ENCODE results near the gene SUMO4. TPM values are rescaled to one million over a fixed set of nuclear protein-coding genes. Genes with fewer than 3 reads are reported as not detected.

Gene SUMO4
- total RNA-seq, 2 experiments from 2014 or later: 3.7 to 4.7 TPM

DNA sequence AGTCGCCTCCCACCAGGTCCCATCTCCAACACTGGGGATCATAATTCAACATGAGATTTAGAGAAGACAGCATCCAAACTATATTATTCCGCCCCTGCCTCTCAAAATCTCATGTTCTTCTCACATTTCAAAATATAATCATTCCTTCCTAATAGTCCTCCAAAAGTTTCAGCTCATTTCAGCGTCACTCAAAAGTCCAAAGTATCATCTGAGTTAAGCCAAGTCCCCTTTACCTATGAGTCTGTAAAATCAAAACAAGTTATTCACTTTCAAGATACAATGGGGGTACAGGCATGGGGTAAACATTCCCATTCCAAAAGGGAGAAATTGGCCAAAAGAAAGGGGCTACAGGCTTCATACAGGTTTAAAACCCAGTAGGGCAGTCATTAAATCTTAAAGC, 39.5 kb upstream of the SUMO4 start:
- no peak overlapping the region for H3K4me3 Mint-ChIP-seq
- H3K36me3 Mint-ChIP-seq (ENCODE audit: low read depth): peaks cover 64% of the 10 kb centered on the region
- H3K9me3 Mint-ChIP-seq: peaks cover 11% of the 10 kb centered on the region
- intact Hi-C loops (cut with micrococcal nuclease): no loop called here
- ChIA-PET CTCF (interaction anchor here (0.6 to 2.3 kb wide), 3 partner anchors 12 to 71 kb away, joined by 3 to 7 read pairs (median 4); no protein-coding TSS in a partner anchor), POLR2A (interaction anchor here (0.6 to 1.5 kb wide), 3 partner anchors 44 to 333 kb away, joined by 3 read pairs; partner anchors contain the start of gene TAB2)
- TF ChIP-seq, protein P1, sequence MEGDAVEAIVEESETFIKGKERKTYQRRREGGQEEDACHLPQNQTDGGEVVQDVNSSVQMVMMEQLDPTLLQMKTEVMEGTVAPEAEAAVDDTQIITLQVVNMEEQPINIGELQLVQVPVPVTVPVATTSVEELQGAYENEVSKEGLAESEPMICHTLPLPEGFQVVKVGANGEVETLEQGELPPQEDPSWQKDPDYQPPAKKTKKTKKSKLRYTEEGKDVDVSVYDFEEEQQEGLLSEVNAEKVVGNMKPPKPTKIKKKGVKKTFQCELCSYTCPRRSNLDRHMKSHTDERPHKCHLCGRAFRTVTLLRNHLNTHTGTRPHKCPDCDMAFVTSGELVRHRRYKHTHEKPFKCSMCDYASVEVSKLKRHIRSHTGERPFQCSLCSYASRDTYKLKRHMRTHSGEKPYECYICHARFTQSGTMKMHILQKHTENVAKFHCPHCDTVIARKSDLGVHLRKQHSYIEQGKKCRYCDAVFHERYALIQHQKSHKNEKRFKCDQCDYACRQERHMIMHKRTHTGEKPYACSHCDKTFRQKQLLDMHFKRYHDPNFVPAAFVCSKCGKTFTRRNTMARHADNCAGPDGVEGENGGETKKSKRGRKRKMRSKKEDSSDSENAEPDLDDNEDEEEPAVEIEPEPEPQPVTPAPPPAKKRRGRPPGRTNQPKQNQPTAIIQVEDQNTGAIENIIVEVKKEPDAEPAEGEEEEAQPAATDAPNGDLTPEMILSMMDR (IDR thresholded peaks at IDR 0.05): no peak
- H3K4me1 Mint-ChIP-seq (ENCODE audit: low read depth): peaks cover 73% of the 10 kb centered on the region
- ATAC-seq (no peak), DNase-seq (no peak)
- peak overlapping the region; percentile 16 for H3K27ac Mint-ChIP-seq
- H3K27me3 Mint-ChIP-seq: no peaks in the 10 kb centered on the region

DNA sequence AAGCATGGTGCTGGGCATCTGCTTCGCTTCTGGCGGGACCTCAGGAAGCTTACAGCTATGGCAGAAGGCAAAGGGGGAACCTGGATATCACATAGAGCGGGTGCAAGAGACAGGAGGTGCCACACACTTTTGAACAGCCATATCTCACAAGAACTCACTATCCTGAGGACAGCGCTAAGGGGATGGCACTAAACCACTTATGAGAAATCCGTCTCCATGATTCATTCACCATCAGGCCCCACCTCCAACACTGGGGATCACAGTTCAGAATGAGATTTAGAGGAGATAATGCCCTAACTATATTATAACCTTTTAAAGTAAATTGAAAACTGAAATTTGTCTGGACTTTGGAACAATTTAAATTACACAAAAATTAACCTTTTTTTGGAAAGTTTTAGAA, 37.8 kb upstream of the SUMO4 start:
- TF ChIP-seq, protein P1 (IDR thresholded peaks at IDR 0.05): no peak
- H3K4me3 Mint-ChIP-seq: no peak overlapping the region
- peaks cover 63% of the 10 kb centered on the region for H3K4me1 Mint-ChIP-seq (ENCODE audit: low read depth)
- ChIA-PET CTCF (interaction anchor here (1.5 kb wide), 1 partner anchor 18 kb away, joined by 4 read pairs; no protein-coding TSS in a partner anchor), POLR2A (interaction anchor here (0.6 to 2.1 kb wide), 3 partner anchors 30 to 188 kb away, joined by 3 to 4 read pairs (median 3); no protein-coding TSS in a partner anchor)
- ATAC-seq: peak; percentile 32
- H3K27ac Mint-ChIP-seq: peak overlapping the region; percentile 73
- H3K9me3 Mint-ChIP-seq: peaks cover 11% of the 10 kb centered on the region
- H3K36me3 Mint-ChIP-seq (ENCODE audit: low read depth): peaks cover 60% of the 10 kb centered on the region
- DNase-seq: peak; percentile 39
- intact Hi-C loops (cut with micrococcal nuclease): no loop called here
- no peaks in the 10 kb centered on the region for H3K27me3 Mint-ChIP-seq

DNA sequence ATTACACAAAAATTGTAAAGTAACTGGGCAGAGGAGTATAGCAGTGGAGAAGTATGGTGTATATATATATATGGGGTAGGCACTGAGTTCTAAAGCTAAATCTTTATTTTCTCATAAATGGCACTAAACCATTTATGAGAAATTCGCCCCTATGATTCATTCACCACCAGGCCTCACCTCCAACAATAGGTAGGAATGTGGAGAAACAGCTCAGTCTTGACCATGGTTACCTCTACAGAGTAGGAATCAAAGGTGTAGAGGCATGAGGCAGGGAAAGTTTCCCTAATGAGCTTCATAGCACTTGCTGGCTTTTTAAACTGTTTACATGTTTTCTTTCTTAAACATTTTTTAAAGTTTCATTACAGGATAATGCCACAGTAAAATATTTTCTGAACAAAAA, 36.9 kb upstream of the SUMO4 start:
- intact Hi-C loops (cut with micrococcal nuclease): no loop called here
- Mint-ChIP-seq H3K4me3 (no peak overlapping the region), H3K9me3 (peaks cover 11% of the 10 kb centered on the region), H3K4me1 (ENCODE audit: low read depth) (peaks cover 54% of the 10 kb centered on the region), H3K27me3 (no peaks in the 10 kb centered on the region), H3K27ac (peak overlapping the region; percentile 70), H3K36me3 (ENCODE audit: low read depth) (peaks cover 53% of the 10 kb centered on the region)
- POLR2A ChIA-PET: interaction anchor here (0.6 to 2.1 kb wide), 2 partner anchors 29 to 184 kb away, joined by 3 to 4 read pairs; no protein-coding TSS in a partner anchor
- CTCF ChIA-PET: interaction anchor here (1.5 kb wide), 1 partner anchor 18 kb away, joined by 4 read pairs; no protein-coding TSS in a partner anchor
- TF ChIP-seq, protein P1 (IDR thresholded peaks at IDR 0.05): no peak
- DNase-seq: no peak
- no peak for ATAC-seq

DNA sequence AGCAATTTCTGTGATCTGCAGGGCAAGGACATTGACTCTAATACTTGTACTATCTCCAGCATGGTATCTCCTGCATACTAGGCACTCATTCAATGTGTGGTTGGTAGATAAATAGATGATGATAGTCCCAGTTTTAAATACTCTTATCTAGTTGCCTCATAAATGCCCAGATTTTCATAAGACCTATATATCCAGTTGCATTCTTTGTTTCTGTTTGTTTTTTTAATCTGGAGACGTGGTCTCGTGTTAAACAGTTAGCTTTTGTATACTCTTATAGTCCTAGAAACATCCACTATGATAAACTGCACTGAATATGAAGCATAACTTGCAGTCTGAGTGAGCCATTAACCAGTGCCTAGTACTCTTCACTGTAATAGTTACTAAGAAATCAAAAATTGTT, 35.5 kb upstream of the SUMO4 start:
- POLR2A ChIA-PET: interaction anchor here (0.6 to 0.9 kb wide), 2 partner anchors 28 to 317 kb away, joined by 3 to 4 read pairs; no protein-coding TSS in a partner anchor
- Mint-ChIP-seq H3K4me1 (ENCODE audit: low read depth) (peaks cover 43% of the 10 kb centered on the region), H3K4me3 (no peak overlapping the region), H3K27ac (peak overlapping the region; percentile 72), H3K9me3 (peaks cover 11% of the 10 kb centered on the region), H3K27me3 (no peaks in the 10 kb centered on the region), H3K36me3 (ENCODE audit: low read depth) (peaks cover 42% of the 10 kb centered on the region)
- ATAC-seq: no peak
- TF ChIP-seq, protein P1 (IDR thresholded peaks at IDR 0.05): no peak
- DNase-seq: no peak
- CTCF ChIA-PET: no interaction called here
- intact Hi-C loops (cut with micrococcal nuclease): no loop called here

DNA sequence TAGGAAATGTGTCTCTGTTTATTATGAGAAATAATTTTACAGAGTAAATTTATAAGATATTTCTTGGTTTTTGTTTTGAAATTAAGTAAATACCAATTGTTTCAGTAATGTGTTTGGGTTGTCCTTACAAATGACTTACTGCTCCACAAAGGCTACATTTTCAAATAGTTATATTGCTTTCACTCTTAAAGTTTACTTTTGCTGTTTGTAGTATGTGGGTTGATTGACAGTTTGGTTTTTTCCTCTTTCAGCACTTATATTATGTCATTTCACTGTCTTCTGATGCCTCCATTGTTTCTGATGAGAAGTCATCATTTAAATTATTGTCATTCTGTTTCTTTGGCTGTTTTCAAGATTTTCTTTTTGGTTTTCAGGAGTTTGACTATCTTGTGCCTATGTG, 34.9 kb upstream of the SUMO4 start:
- POLR2A ChIA-PET: interaction anchor here (0.9 kb wide), 1 partner anchor 29 kb away, joined by 4 read pairs; no protein-coding TSS in a partner anchor
- DNase-seq (no peak), ATAC-seq (no peak)
- H3K9me3 Mint-ChIP-seq: peaks cover 11% of the 10 kb centered on the region
- peaks cover 43% of the 10 kb centered on the region for H3K36me3 Mint-ChIP-seq (ENCODE audit: low read depth)
- H3K27me3 Mint-ChIP-seq: no peaks in the 10 kb centered on the region
- peaks cover 45% of the 10 kb centered on the region for H3K4me1 Mint-ChIP-seq (ENCODE audit: low read depth)
- TF ChIP-seq, protein P1 (IDR thresholded peaks at IDR 0.05): no peak
- intact Hi-C loops (cut with micrococcal nuclease): loop anchor here (5.0 kb wide), 1 partner anchor 43 kb away; no protein-coding TSS in a partner anchor
- H3K27ac Mint-ChIP-seq: peak overlapping the region; percentile 76
- CTCF ChIA-PET: no interaction called here
- no peak overlapping the region for H3K4me3 Mint-ChIP-seq

Measured in activated CD8-positive, alpha-beta T cell treated with anti-CD3 and anti-CD28 coated beads for 36 hours (primary cell).